Spleen (tissue), 11 donors: ENCODE results near the gene SERPINA12. TPM values are rescaled to one million over a fixed set of nuclear protein-coding genes. Genes with fewer than 3 reads are reported as not detected.

Experiments
- DNase-seq: peaks from one replicate; pipeline ENCODE4 v3.0.0-alpha.2; 2020
- H3K27ac ChIP-seq, 8 donors: fragments of 200-600 bp; sonication (generic) in 7 of 8; 1 replicate in 4 of 8; 2 replicates in 4 of 8; pipeline versions ENCODE4 v1.5.0 to v1.8.0; 2016 to 2021; ENCODE audit warnings: inconsistent platforms in 4 of 8, mild to moderate bottlenecking in 4 of 8, moderate library complexity in 1 of 8
- H3K27me3 ChIP-seq, 7 donors: fragments of 200-600 bp; sonication (generic) in 6 of 7; replicated peaks in 1 of 7; 1 replicate in 4 of 7; 2 replicates in 3 of 7; pipeline versions ENCODE4 v1.5.0 to v1.8.0; 2016 to 2021; ENCODE audit warnings: inconsistent platforms in 3 of 7, mild to moderate bottlenecking in 1 of 7
- H3K36me3 ChIP-seq, 6 donors: fragments of 200-600 bp; sonication (generic) in 5 of 6; 1 replicate in 4 of 6; 2 replicates in 2 of 6; pipeline versions ENCODE4 v1.5.0 to v1.8.0; 2016 to 2021; ENCODE audit warnings: inconsistent platforms in 2 of 6
- H3K4me1 ChIP-seq, 6 donors: fragments of 200-600 bp; sonication (generic) in 5 of 6; 1 replicate in 3 of 6; 2 replicates in 3 of 6; pipeline versions ENCODE4 v1.5.0 to v1.8.0; 2016 to 2021; ENCODE audit warnings: inconsistent platforms in 3 of 6
- H3K4me3 ChIP-seq, 8 donors: fragments of 200-600 bp; sonication (generic) in 7 of 8; 1 replicate in 4 of 8; 2 replicates in 4 of 8; pipeline versions ENCODE4 v1.5.0 to v1.8.0; 2016 to 2021; ENCODE audit warnings: inconsistent platforms in 4 of 8, mild to moderate bottlenecking in 4 of 8, moderate library complexity in 2 of 8
- H3K9me3 ChIP-seq, 8 donors: fragments of 200-600 bp; sonication (generic) in 7 of 8; 1 replicate in 4 of 8; 2 replicates in 4 of 8; pipeline versions ENCODE4 v1.5.0 to v1.8.0; 2016 to 2021; ENCODE audit warnings: inconsistent platforms in 4 of 8
- CTCF ChIP-seq, 11 experiments: fragments of 200-600 bp in 7 of 11; fragments of 450-650 bp in 4 of 11; sonication (generic) in 4 of 11; IDR thresholded peaks in 8 of 11; conservative IDR thresholded peaks in 3 of 11; 1 replicate in 7 of 11; 2 replicates in 4 of 11; pipeline versions ENCODE4 v1.4.0 to v1.8.0; 2016 to 2021; ENCODE audit warnings: antibody characterized with exemption in 11 of 11, inconsistent platforms in 4 of 11, mild to moderate bottlenecking in 1 of 11
- POLR2A ChIP-seq, 3 donors: fragments of 450-650 bp; IDR thresholded peaks; one replicate each; pipeline ENCODE4 v1.5.1; 2017; ENCODE audit warnings: antibody characterized with exemption in 3 of 3, mild to moderate bottlenecking in 1 of 3
- POLR2AphosphoS5 ChIP-seq, 3 donors: sonication (generic); formaldehyde crosslinking; IDR thresholded peaks; one replicate each; pipeline ENCODE4 v1.5.1; 2017; ENCODE audit warnings: antibody characterized with exemption in 3 of 3
- whole genome bisulfite sequencing, 5 donors: extraction: QIAGEN DNeasy Blood & Tissue Kit in 3 of 5; methylation state at CpG; one replicate each; pipeline versions ENCODE4 v1.1.5 to v1.1.7; 2013 to 2018; 5-methylcytosine and 5-hydroxymethylcytosine counted together
- intact Hi-C: fragments of 100-400 bp; cut with DNase I; formaldehyde crosslinking; loops from one replicate; pipeline ENCODE4 v1.15.0; 2023; ENCODE audit warnings: low total_unique reads
- polyA plus RNA-seq, 3 donors: library from polyadenylated mRNA; stranded (reverse); fragments of 200-250 nt; gene quantifications; one replicate each; pipeline ENCODE4 v1.2.1, GENCODE V29; 2013
- total RNA-seq, 7 donors: library from RNA; depleted of rRNA in 3 of 7; stranded (reverse); fragments of >200 nt in 3 of 7; fragmentation: NEBNext Ultra II Directional in 4 of 7; extraction: Animal tissue kit (Norgen Biotek cat#: 25700) in 4 of 7; gene quantifications; one replicate each; pipeline versions ENCODE4 v1.1.0 to v1.2.1, GENCODE V29; 2016 to 2021
- donor health status: healthy with polysubstance abuse.
- donor health status: DM: no; HTN: no; CAD: no; lungs with moderate emphysema.
- donor health status: DM: no; HTN: no; CAD: no.
- donor health status: Bipolar disorder and iron deficiency.
- donor health status: healthy.
- donor health status: DM: no; HTN: no; CAD: no.
- donor health status: DM: yes; HTN: yes; CAD: no.

SERPINA12 gene
- total and polyA plus RNA-seq, 10 donors = not detected

- no peak for TF ChIP-seq POLR2A (IDR thresholded peaks at IDR 0.05)
- TF ChIP-seq CTCF (IDR thresholded peaks at IDR 0.05 in 8 of 11, conservative IDR thresholded peaks at IDR 0.05 in 3 of 11) = no peak
- no peak for TF ChIP-seq POLR2AphosphoS5 (IDR thresholded peaks at IDR 0.05)
- peaks cover 0 to 25% (median 0%) of the 10 kb centered on the region in 7 donors for H3K27me3 ChIP-seq
- no peak overlapping the region for H3K4me3 ChIP-seq
- H3K36me3 ChIP-seq = no peaks in the 10 kb centered on the region
- 73 to 84% (median 79%) methylated on average over 1 of the region's 1 CpG for WGBS, 5 donors
- intact Hi-C loops = no loop called here
- H3K27ac ChIP-seq = no peak overlapping the region
- H3K9me3 ChIP-seq = no peaks in the 10 kb centered on the region
- no peak for DNase-seq
- no peaks in the 10 kb centered on the region for H3K4me1 ChIP-seq
These were observed 64.3 kb downstream of the SERPINA12 start for GRCh38 chr14:94445003-94445402.

- H3K27me3 ChIP-seq = peaks cover 0 to 28% (median 0%) of the 10 kb centered on the region in 7 donors
- DNase-seq = no peak
- TF ChIP-seq POLR2A (IDR thresholded peaks at IDR 0.05) (no peak), CTCF (IDR thresholded peaks at IDR 0.05 in 8 of 11, conservative IDR thresholded peaks at IDR 0.05 in 3 of 11) (no peak), POLR2AphosphoS5 (IDR thresholded peaks at IDR 0.05) (no peak)
- no peaks in the 10 kb centered on the region for H3K36me3 ChIP-seq
- no peaks in the 10 kb centered on the region for H3K9me3 ChIP-seq
- intact Hi-C loops = no loop called here
- no peak overlapping the region for H3K27ac ChIP-seq
- 90 to 96% (median 91%) methylated on average over 12 of the region's 12 CpGs for WGBS, 5 donors
- H3K4me1 ChIP-seq = no peaks in the 10 kb centered on the region
- no peak overlapping the region for H3K4me3 ChIP-seq
These were observed 67.6 kb downstream of the SERPINA12 start for GRCh38 chr14:94441531-94442205.

GRCh38 chr14:94441130-94441529 lies 68.1 kb downstream of the SERPINA12 start:
- TF ChIP-seq POLR2A (IDR thresholded peaks at IDR 0.05) (no peak), CTCF (IDR thresholded peaks at IDR 0.05 in 8 of 11, conservative IDR thresholded peaks at IDR 0.05 in 3 of 11) (no peak), POLR2AphosphoS5 (IDR thresholded peaks at IDR 0.05) (no peak)
- DNase-seq = no peak
- H3K9me3 ChIP-seq = no peaks in the 10 kb centered on the region

GRCh38 chr14:94439453-94440057 lies 69.7 kb downstream of the SERPINA12 start:
- TF ChIP-seq POLR2AphosphoS5 (IDR thresholded peaks at IDR 0.05) = no peak
- no peak for TF ChIP-seq POLR2A (IDR thresholded peaks at IDR 0.05)
- TF ChIP-seq CTCF (IDR thresholded peaks at IDR 0.05 in 8 of 11, conservative IDR thresholded peaks at IDR 0.05 in 3 of 11) = no peak
- 61 to 78% (median 71%) methylated on average over 5 of the region's 5 CpGs for whole genome bisulfite sequencing, 5 donors

More at GRCh38 chr14:94441130-94441529, 68.1 kb downstream of the SERPINA12 start:
- Histone ChIP-seq H3K4me3 (no peak overlapping the region), H3K27ac (no peak overlapping the region), H3K4me1 (no peaks in the 10 kb centered on the region), H3K27me3 (peaks cover 0 to 28% (median 0%) of the 10 kb centered on the region in 7 donors), H3K36me3 (no peaks in the 10 kb centered on the region)
- intact Hi-C loops = no loop called here
- WGBS, 5 donors = 87 to 90% (median 88%) methylated on average over 4 of the region's 4 CpGs

More at GRCh38 chr14:94439453-94440057, 69.7 kb downstream of the SERPINA12 start:
- H3K27ac ChIP-seq = no peak overlapping the region
- no peaks in the 10 kb centered on the region for H3K4me1 ChIP-seq
- no peaks in the 10 kb centered on the region for H3K9me3 ChIP-seq
- DNase-seq = no peak
- H3K4me3 ChIP-seq = no peak overlapping the region
- no peaks in the 10 kb centered on the region for H3K36me3 ChIP-seq
- intact Hi-C loops = no loop called here
- H3K27me3 ChIP-seq = peaks cover 0 to 41% (median 0%) of the 10 kb centered on the region in 7 donors
